Adipocyte (in vitro differentiated cells): ENCODE measurements around the gene SLC27A2.
A peak's percentile ranks its signal among the peaks of the same experiment; 100 is the strongest.

Source experiments
- DNase-seq: peaks from one replicate; pipeline ENCODE4 v3.0.0-alpha.2; 2015; ENCODE audit warnings: low read depth
- H3K27me3 ChIP-seq: replicated peaks from 2 replicates; pipeline ENCODE4 v1.7.0; 2013; ENCODE audit warnings: mild to moderate bottlenecking, low read length, moderate library complexity; ENCODE audit not compliant: control insufficient read depth, insufficient read depth
- H3K36me3 ChIP-seq: 2 replicates; pipeline ENCODE4 v1.7.0; 2013; ENCODE audit warnings: low read length, mild to moderate bottlenecking, moderate library complexity; ENCODE audit not compliant: control insufficient read depth, insufficient read depth, severe bottlenecking
- H3K4me1 ChIP-seq: 2 replicates; pipeline ENCODE4 v1.7.0; 2013; ENCODE audit warnings: mild to moderate bottlenecking, low read length, moderate library complexity; ENCODE audit not compliant: control insufficient read depth, insufficient read depth
- H3K4me3 ChIP-seq: 2 replicates; pipeline ENCODE4 v1.7.0; 2013; ENCODE audit warnings: mild to moderate bottlenecking, low read length, moderate library complexity
- H3K9ac ChIP-seq: 2 replicates; pipeline ENCODE4 v1.7.0; 2013; ENCODE audit warnings: mild to moderate bottlenecking, low read length, moderate library complexity
- H3K9me3 ChIP-seq: 2 replicates; pipeline ENCODE4 v1.7.0; 2013; ENCODE audit warnings: mild to moderate bottlenecking, low read length, moderate library complexity; ENCODE audit not compliant: control insufficient read depth

The SLC27A2 gene

DNA sequence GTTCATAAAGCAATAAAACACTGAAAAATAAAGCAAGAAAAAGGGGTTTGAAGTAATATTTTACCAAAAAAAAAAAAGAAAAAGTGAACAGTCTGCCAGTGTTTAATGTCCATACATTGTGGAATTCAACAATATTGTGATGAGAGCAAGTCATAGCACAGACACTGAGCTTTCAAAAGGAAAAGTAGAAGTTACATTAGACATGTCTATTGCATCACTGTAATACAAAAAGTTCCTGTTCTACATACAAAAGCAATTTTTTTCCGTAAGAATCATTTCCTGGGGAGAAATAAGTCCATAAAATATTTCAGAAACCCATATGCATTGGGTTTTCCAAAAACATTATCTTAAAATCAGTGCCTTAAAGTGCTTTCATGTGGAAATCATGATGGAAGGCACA lies 95.4 kb downstream of the SLC27A2 start:
- Histone ChIP-seq H3K36me3 (no peaks in the 10 kb centered on the region), H3K9ac (no peak overlapping the region), H3K4me3 (no peak overlapping the region), H3K27me3 (no peaks in the 10 kb centered on the region), H3K9me3 (no peaks in the 10 kb centered on the region), H3K4me1 (no peaks in the 10 kb centered on the region)
- no peak for DNase-seq

DNA sequence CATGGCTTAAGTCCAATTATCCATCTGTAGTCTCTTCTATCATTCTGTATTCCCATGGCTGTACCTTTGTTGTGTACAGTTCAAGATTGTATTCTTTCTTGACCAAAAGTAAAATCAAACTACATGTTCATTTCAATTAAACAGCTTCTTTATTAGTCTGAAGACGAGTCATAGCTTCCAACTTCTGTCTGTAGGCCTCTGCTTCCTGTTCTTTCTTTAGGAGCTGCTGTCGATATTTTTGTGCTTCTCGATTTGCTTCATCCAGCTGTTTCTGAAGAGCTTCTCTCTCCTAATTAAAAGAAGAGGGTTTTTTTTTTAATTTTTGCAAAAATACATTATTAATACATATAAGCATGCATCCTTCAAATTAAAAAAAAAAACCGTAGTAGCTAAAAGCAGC lies 96.5 kb downstream of the SLC27A2 start:
- Histone ChIP-seq H3K9me3 (no peaks in the 10 kb centered on the region), H3K9ac (no peak overlapping the region), H3K36me3 (no peaks in the 10 kb centered on the region), H3K27me3 (no peaks in the 10 kb centered on the region), H3K4me1 (no peaks in the 10 kb centered on the region), H3K4me3 (no peak overlapping the region)
- peak; percentile 19 for DNase-seq

DNA sequence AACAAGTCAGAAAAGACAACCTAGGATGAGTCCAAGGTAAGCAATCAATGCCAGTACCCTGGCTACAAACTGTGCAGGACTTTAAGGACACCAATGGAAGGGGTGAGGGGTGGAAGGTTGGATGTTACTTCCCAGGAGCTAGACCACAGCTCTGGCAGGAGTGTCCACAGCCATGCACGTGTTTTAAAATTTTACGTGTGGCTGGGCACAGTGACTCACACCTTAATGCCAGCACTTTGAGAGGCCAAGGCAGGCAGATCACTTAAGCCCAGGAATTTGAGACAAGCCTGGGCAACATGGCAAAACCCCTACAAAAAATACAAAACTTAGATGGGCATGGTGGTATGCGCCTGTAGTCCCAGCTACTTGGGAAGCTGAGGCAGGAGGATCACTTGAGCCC lies 98.3 kb downstream of the SLC27A2 start:
- no peaks in the 10 kb centered on the region for H3K9me3 ChIP-seq
- H3K9ac ChIP-seq, result no peak overlapping the region
- H3K36me3 ChIP-seq, result no peaks in the 10 kb centered on the region
- H3K4me1 ChIP-seq, result no peaks in the 10 kb centered on the region
- no peak for DNase-seq
- no peaks in the 10 kb centered on the region for H3K27me3 ChIP-seq
- no peak overlapping the region for H3K4me3 ChIP-seq

GRCh38 chr15:50281427-50281826 lies 99.4 kb downstream of the SLC27A2 start:
- Histone ChIP-seq H3K9me3 (no peaks in the 10 kb centered on the region), H3K4me3 (no peak overlapping the region), H3K27me3 (no peaks in the 10 kb centered on the region), H3K36me3 (peaks cover 8% of the 10 kb centered on the region), H3K4me1 (no peaks in the 10 kb centered on the region), H3K9ac (no peak overlapping the region)
- DNase-seq, result no peak
